H9 (cell line): ENCODE results near the gene EFHD1. TPM values are rescaled to one million over a fixed set of nuclear protein-coding genes. Genes with fewer than 3 reads are reported as not detected.

ENCODE experiments used
- DNase-seq: peaks from one replicate; pipeline ENCODE4 v3.0.0-alpha.2; 2017
- H2AFZ ChIP-seq: one replicate; pipeline ENCODE4 v1.6.1; 2013; ENCODE audit warnings: mild to moderate bottlenecking, low read length, control low read depth, moderate library complexity
- H2AK5ac ChIP-seq: 2 replicates; pipeline ENCODE4 v1.6.1; 2013; ENCODE audit warnings: low read length, control low read depth, mixed read lengths; ENCODE audit not compliant: insufficient read length
- H2BK120ac ChIP-seq: one replicate; pipeline ENCODE4 v1.6.1; 2013; ENCODE audit warnings: low read depth, mild to moderate bottlenecking, low read length, control low read depth, inconsistent platforms; ENCODE audit not compliant: poor library complexity, severe bottlenecking
- H2BK12ac ChIP-seq: 2 replicates; pipeline ENCODE4 v1.6.1; 2013; ENCODE audit warnings: low read length, control low read depth, mixed read lengths, low read depth; ENCODE audit not compliant: insufficient read length
- H2BK15ac ChIP-seq: 2 replicates; pipeline ENCODE4 v1.6.1; 2013; ENCODE audit warnings: low read depth, low read length, control low read depth
- H2BK20ac ChIP-seq: one replicate; pipeline ENCODE4 v1.6.1; 2013; ENCODE audit warnings: low read depth, mild to moderate bottlenecking, low read length, control low read depth, inconsistent platforms; ENCODE audit not compliant: poor library complexity, severe bottlenecking
- H2BK5ac ChIP-seq: 2 replicates; pipeline ENCODE4 v1.6.1; 2013; ENCODE audit warnings: low read length, control low read depth, mixed read lengths; ENCODE audit not compliant: insufficient read length
- H3K14ac ChIP-seq: 2 replicates; pipeline ENCODE4 v1.6.1; 2013; ENCODE audit warnings: low read length, control low read depth; ENCODE audit not compliant: insufficient read depth
- H3K18ac ChIP-seq: 2 replicates; pipeline ENCODE4 v1.6.1; 2013; ENCODE audit warnings: low read depth, mild to moderate bottlenecking, mixed read lengths, low read length, control low read depth; ENCODE audit not compliant: insufficient read length
- H3K23ac ChIP-seq: 2 replicates; pipeline ENCODE4 v1.6.1; 2013; ENCODE audit warnings: low read length, control low read depth, mixed read lengths, low read depth; ENCODE audit not compliant: insufficient read length
- H3K23me2 ChIP-seq: 2 replicates; pipeline ENCODE4 v1.6.1; 2013; ENCODE audit warnings: low read depth, mild to moderate bottlenecking, mixed read lengths, low read length, control low read depth; ENCODE audit not compliant: insufficient read length, poor library complexity, severe bottlenecking
- H3K27ac ChIP-seq: 2 replicates; pipeline ENCODE4 v1.5.1; 2013; ENCODE audit warnings: low read length, control low read depth, mixed read lengths, low read depth; ENCODE audit not compliant: insufficient read length
- H3K27me3 ChIP-seq: 2 replicates; pipeline ENCODE4 v1.6.1; 2013; ENCODE audit warnings: low read length, control low read depth, inconsistent platforms; ENCODE audit not compliant: insufficient read depth
- H3K4ac ChIP-seq: 2 replicates; pipeline ENCODE4 v1.6.1; 2013; ENCODE audit warnings: low read depth, mild to moderate bottlenecking, control low read depth, inconsistent platforms, low read length, moderate library complexity
- H3K4me1 ChIP-seq: 2 replicates; pipeline ENCODE4 v1.6.1; 2013; ENCODE audit warnings: low read length, control low read depth, inconsistent platforms; ENCODE audit not compliant: insufficient read depth
- H3K4me2 ChIP-seq: 2 replicates; pipeline ENCODE4 v1.6.1; 2013; ENCODE audit warnings: low read length, control low read depth, mixed read lengths; ENCODE audit not compliant: insufficient read length, insufficient read depth
- H3K56ac ChIP-seq: 2 replicates; pipeline ENCODE4 v1.6.1; 2013; ENCODE audit warnings: low read depth, mild to moderate bottlenecking, mixed read lengths, low read length, control low read depth; ENCODE audit not compliant: insufficient read length
- H3K79me1 ChIP-seq: 2 replicates; pipeline ENCODE4 v1.6.1; 2013; ENCODE audit warnings: low read depth, mild to moderate bottlenecking, moderate library complexity, low read length, control low read depth, inconsistent platforms; ENCODE audit not compliant: insufficient read depth, poor library complexity, severe bottlenecking
- H3K79me2 ChIP-seq: 2 replicates; pipeline ENCODE4 v1.6.1; 2013; ENCODE audit warnings: low read length, control low read depth, inconsistent platforms; ENCODE audit not compliant: insufficient read depth
- H3K9ac ChIP-seq: 2 replicates; pipeline ENCODE4 v1.6.1; 2013; ENCODE audit warnings: low read length, control low read depth, mixed read lengths; ENCODE audit not compliant: insufficient read length; ENCODE audit errors: extremely low read depth
- H3K9me3 ChIP-seq: one replicate; pipeline ENCODE4 v1.6.1; 2013; ENCODE audit warnings: low read depth, low read length, inconsistent platforms; ENCODE audit not compliant: control insufficient read depth
- H3T11ph ChIP-seq: one replicate; pipeline ENCODE4 v1.6.1; 2013; ENCODE audit warnings: mild to moderate bottlenecking, low read length, control low read depth, inconsistent platforms
- H4K20me1 ChIP-seq: one replicate; pipeline ENCODE4 v1.6.1; 2013; ENCODE audit not compliant: control insufficient read depth, insufficient read length, insufficient read depth
- H4K5ac ChIP-seq: 2 replicates; pipeline ENCODE4 v1.6.1; 2013; ENCODE audit warnings: low read depth, mild to moderate bottlenecking, mixed read lengths, low read length, control low read depth; ENCODE audit not compliant: insufficient read length
- H4K8ac ChIP-seq: replicated peaks from 2 replicates; pipeline ENCODE4 v1.6.1; 2013; ENCODE audit warnings: low read length, control low read depth, mixed read lengths, low read depth; ENCODE audit not compliant: insufficient read length
- H4K91ac ChIP-seq: 2 replicates; pipeline ENCODE4 v1.6.1; 2013; ENCODE audit warnings: low read depth, mild to moderate bottlenecking, moderate library complexity, mixed read lengths, low read length, control low read depth; ENCODE audit not compliant: insufficient read length
- H3K27ac Mint-ChIP-seq, 3 experiments: 2 replicates in 2 of 3; 3 replicates in 1 of 3; pipeline ENCODE4 v1.8.0; 2020 to 2021; ENCODE audit warnings: mixed read lengths in 3 of 3, mild to moderate bottlenecking in 1 of 3, moderate library complexity in 1 of 3
- H3K27me3 Mint-ChIP-seq: 2 replicates; pipeline ENCODE4 v1.8.0; 2021; ENCODE audit warnings: low read depth, mild to moderate bottlenecking, moderate library complexity, mixed read lengths
- H3K36me3 Mint-ChIP-seq, 3 experiments: 2 replicates in 2 of 3; 3 replicates in 1 of 3; pipeline ENCODE4 v1.8.0; 2020 to 2021; ENCODE audit warnings: low read depth in 3 of 3, mixed read lengths in 3 of 3; ENCODE audit not compliant: insufficient read depth in 1 of 3
- H3K4me1 Mint-ChIP-seq, 2 experiments: 2 replicates each; pipeline ENCODE4 v1.8.0; 2020; ENCODE audit warnings: mixed read lengths in 2 of 2
- H3K4me3 Mint-ChIP-seq, 2 experiments: 2 replicates in 1 of 2; 3 replicates in 1 of 2; pipeline ENCODE4 v1.8.0; 2020 to 2021; ENCODE audit warnings: mild to moderate bottlenecking in 2 of 2, mixed read lengths in 2 of 2, moderate library complexity in 1 of 2
- H3K9me3 Mint-ChIP-seq, 2 experiments: 2 replicates in 1 of 2; 3 replicates in 1 of 2; pipeline ENCODE4 v1.8.0; 2020; ENCODE audit warnings: mild to moderate bottlenecking in 2 of 2, mixed read lengths in 2 of 2, moderate library complexity in 1 of 2
- CTCF ChIP-seq: fragments of 200-600 bp; sonication (generic); conservative IDR thresholded peaks from 3 replicates; pipeline ENCODE4 v1.8.0; 2021; ENCODE audit warnings: antibody characterized with exemption, mild to moderate bottlenecking
- WGBS: extraction: QIAGEN DNeasy Blood & Tissue Kit; methylation state at CpG from one replicate; pipeline ENCODE4 v1.1.7; 2013; ENCODE audit warnings: missing lambda C conversion rate, low lambda C conversion rate, mixed read lengths; ENCODE audit not compliant: insufficient read length; ENCODE audit errors: extremely low coverage; 5-methylcytosine and 5-hydroxymethylcytosine counted together
- total RNA-seq: library from RNA; stranded (reverse); gene quantifications from 2 replicates; pipeline ENCODE4 v1.2.1, GENCODE V29; 2021

The EFHD1 gene
- total RNA-seq, 1 experiment from 2014 or later, result 2.8 TPM

DNA sequence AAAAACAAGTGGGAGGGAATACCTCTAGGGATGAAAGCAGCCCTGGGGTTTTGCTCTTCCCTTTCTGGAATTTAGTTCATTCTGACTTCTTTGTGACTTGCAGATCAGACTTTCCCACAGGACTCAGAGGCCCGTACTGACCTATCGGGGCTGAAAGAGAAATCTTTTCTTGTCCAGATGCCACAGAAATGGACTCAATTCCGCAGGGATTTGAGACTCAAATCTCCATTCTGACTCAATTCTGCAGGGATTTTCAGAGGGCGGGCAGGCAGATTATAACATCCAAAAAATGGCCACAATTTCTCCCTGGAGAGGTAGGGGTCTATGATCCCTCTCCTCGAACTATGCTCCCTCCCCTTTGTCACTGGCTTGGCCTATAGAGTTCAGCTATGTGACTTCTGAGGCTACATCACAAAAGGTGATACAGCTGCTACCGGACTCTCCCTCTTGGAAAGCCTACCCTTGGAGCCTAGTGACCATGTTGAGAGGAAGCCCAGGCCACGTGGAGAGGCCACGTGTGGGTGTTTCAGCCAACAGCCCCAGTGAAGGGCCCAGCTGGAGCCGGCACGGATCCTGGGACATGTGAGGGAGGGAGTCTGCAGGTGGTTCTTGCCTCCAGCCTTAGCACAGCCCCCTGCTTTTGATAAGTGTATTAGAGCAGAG is 4.8 kb upstream of the EFHD1 start:
- Histone ChIP-seq H3K79me1 (no peaks in the 10 kb centered on the region), H3K18ac (no peak overlapping the region), H3K23ac (no peak overlapping the region), H3K27me3 (peaks cover 7% of the 10 kb centered on the region; the same call in 1 of the 2 replicates), H2BK12ac (no peak overlapping the region), H3K4me2 (no peak overlapping the region), H3K79me2 (no peaks in the 10 kb centered on the region), H3K4ac (no peak overlapping the region), H3K56ac (no peak overlapping the region), H2BK5ac (no peak overlapping the region), H3K23me2 (no peaks in the 10 kb centered on the region), H2BK15ac (no peak overlapping the region), H2AFZ (no peak overlapping the region), H3K4me1 (no peaks in the 10 kb centered on the region), H3K27ac (no peak overlapping the region), H4K5ac (no peak overlapping the region), H2BK20ac (no peak overlapping the region), H2BK120ac (no peak overlapping the region), H4K91ac (no peak overlapping the region), H3K14ac (no peak overlapping the region), H4K8ac (no peak overlapping the region), H3K9ac (no peak overlapping the region), H3K9me3 (no peaks in the 10 kb centered on the region), H4K20me1 (no peaks in the 10 kb centered on the region), H3T11ph (no peak overlapping the region), H2AK5ac (no peak overlapping the region)
- Mint-ChIP-seq H3K4me1 (peaks cover 0 to 14% of the 10 kb centered on the region in 2 experiments), H3K27ac (peak overlapping the region in 1 of 3 experiments; percentile 35; a peak in 1 of 7 replicates), H3K4me3 (no peak overlapping the region), H3K27me3 (peaks cover 50% of the 10 kb centered on the region), H3K36me3 (no peaks in the 10 kb centered on the region), H3K9me3 (no peaks in the 10 kb centered on the region)
- WGBS, result no CpG with 5 or more reads among the region's 10 CpGs
- no peak for DNase-seq
- TF ChIP-seq CTCF, result no peak
